ENCODE results near the gene GPC1.
A peak's percentile ranks its signal among the peaks of the same experiment; 100 is the strongest.
"Not testable (repeated sequence)": the region's sequence is repeated elsewhere in the genome, so short reads cannot be mapped to it uniquely, and the experiment has no call there.

GPC1 gene

DNA sequence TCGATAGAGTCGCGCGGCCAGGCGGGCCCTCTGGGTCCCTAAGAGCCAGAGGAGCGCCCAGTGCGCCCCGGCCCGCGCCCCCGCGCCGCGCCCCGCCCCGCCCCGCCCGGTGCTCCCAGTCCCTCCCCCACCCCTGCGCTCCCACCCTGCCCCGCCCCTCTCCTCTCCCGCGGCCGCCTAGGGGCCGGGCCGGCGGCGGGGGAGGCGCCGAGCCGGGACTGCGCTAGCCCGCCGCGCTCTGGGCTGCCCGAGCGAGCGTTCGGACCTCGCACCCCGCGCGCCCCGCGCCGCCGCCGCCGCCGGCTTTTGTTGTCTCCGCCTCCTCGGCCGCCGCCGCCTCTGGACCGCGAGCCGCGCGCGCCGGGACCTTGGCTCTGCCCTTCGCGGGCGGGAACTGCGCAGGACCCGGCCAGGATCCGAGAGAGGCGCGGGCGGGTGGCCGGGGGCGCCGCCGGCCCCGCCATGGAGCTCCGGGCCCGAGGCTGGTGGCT, at the start of gene GPC1:
Gene GPC1 (plus strand): TSS at position 207 of the 491 bp plus-strand sequence. CDS start 256 bp downstream, at position 463.
- no peak for DNase-seq (ENCODE audit: low read depth)

DNA sequence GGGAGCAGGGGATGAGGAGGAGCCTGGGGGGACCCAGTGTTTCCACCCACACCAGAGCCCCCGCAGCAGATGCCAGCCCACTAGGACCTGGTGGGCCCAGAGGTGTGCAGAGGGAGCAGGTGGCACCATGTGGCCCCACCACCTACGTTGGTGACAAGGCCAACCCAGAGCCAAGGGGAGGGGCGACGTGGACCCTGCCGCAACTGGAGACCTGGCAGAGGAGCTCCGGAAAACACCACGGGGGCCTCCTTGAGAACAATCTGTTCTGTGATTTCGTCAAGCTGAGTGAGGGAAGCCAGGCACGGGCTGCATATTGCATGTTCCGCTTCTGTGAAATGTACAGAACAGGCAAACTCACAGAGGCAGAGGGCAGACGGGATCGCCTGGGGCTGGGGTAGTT, 49.1 kb upstream of the GPC1 start:
- DNase-seq (ENCODE audit: low read depth), result no peak

GRCh38 chr2:240386743-240387142, 48.7 kb upstream of the GPC1 start:
- not testable (repeated sequence) for DNase-seq (ENCODE audit: low read depth)

GRCh38 chr2:240387325-240387668, 48.2 kb upstream of the GPC1 start:
- no peak for DNase-seq (ENCODE audit: low read depth)

DNA sequence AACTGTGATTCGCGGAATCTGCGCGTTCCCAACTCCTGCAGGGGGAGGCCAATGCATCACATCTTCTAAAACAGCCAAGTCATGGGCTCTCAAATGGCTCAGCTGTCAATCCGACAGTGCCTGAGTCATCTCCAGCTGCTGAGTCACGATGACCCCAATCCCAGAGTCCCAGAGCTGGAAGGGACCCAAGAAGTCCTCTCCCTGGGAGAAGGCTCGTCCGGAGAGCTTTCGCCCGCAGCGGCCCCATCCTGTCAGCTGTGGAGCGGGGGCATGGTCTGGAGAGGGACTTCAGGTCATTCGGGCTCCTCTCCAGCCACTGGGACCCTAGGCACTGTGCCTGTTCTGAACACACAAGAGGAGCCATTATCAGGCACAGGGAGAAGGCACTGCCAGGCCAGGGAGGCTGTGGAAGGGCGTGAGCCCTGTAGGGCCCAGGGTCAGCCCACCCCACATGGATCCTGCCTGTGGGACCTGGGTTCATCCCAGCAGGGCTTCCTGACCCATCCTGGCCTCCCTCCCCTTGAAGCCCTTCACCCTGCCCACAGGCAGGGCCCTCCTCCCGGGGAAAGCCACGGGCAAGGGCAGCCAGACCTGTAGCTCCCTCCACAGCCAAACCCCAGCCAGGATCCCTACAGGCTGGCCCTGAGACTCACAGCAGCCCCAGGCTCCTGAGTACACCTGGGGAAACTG, 47.6 kb upstream of the GPC1 start:
- DNase-seq (ENCODE audit: low read depth), result peak; percentile 84

DNA sequence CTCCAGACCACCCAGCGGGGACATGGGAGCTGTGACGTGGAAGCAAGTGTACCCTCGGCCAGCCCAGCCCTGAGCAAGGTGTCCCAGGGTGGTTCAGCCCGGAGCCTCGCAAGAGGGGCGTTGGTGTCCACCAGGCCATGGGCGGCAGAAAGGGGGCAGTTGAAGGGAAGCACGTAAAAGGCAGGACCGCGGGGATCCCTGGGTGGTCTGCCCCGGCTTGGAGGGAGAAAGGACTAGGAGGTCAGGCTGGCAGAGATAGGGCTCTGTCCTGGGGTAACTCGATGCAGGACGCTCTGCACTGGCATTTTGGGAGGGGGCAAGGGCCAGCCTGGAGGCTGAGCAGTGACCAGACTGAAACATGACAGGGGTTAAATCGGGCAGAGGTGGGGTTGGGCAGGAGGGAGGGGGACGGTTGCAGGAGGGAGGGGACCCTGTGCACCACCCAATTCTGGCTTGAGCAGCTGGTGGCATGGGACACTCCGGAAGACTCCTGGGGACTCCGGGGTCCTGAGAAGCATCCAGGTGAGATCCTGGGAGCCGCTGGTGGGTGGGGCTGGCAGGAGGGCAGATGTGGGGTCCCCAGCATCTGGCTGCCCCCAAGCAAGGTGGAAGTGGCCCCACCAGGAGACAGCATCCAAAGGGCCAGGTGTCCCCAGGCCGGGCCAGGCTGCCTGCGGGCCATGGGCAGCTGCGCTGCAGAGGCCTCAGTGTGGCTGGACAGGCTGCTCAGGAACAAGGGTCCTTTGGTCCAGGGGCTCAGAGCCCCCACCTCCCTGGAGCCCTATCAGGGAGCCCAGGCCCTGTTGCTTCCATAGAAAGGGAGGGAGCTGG, 46.8 kb upstream of the GPC1 start:
- no peak for DNase-seq (ENCODE audit: low read depth)

DNA sequence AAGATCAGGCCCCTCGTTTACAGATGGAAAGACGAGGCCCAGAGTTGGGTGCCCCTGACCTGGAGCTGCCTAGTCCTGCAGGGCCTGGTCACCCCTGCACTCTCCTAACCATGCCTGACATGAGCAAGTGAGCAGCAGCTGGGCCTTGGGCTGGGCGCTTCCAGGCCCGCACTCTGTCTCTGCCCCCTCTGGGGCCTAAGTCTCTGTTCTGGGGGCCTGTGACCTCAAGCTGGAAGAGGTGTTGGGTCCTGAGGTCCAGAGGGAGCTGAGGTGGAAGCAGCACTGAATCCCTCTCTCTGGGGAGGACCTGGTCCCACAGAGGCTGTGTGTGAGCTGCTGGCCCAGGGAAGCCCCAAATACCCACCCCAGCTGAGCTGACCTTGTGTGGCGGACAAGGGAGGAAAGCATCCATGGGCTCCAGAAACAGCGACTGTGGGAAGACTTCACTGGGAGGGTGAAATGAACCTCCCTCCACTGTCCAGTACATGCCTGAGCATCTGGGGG, 46.1 kb upstream of the GPC1 start:
- no peak for DNase-seq (ENCODE audit: low read depth)

DNA sequence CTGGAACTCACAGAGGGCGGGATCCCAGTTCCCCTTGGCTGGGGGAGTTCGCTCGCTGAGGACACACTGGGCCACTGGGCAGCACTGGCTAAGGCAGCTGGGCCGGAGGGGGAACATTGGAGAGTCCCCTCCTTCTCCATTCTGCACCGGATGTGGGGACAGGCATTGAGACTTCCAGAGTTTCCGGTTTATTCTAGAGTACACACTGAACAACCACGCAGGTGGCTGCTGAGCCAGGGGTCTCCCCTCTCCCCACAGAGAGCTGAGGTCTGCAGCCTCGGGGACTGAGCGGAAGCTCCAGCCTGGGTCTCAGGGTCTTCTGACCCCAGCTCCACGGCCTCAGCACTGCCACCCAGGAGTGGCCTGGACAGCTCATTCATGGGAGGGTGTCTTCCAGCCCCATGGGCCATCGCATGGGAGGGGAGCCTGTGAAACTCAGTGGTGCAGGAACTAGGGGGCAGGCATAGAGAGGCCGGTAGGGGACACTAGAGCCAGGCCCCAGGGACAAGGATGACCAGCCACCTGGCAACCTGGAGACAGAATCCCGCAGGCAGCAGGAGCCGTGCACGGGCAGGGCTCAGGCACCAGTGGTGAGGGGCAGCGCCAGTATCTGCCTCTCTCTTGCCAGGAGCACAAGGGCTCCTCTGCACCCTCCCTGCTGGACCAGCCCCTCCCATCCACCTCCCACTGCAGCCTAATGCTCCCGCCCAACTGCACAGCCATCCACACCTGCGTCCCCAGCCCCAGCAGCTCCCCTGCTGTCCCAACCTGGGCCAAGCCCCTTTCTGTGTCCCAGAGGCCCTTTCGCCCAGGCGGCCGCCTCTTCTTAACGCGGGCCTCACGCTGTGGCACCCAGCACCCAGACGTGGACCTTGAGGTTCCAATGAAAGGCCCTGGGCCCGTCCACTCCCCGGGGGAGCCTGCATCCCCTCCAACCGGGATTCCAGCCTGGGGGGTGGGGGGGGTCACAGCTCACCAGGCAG, 45.1 kb upstream of the GPC1 start:
- no peak for DNase-seq (ENCODE audit: low read depth)

- no peak for DNase-seq (ENCODE audit: low read depth)
These were observed 44.1 kb upstream of the GPC1 start for GRCh38 chr2:240391111-240392051.

DNA sequence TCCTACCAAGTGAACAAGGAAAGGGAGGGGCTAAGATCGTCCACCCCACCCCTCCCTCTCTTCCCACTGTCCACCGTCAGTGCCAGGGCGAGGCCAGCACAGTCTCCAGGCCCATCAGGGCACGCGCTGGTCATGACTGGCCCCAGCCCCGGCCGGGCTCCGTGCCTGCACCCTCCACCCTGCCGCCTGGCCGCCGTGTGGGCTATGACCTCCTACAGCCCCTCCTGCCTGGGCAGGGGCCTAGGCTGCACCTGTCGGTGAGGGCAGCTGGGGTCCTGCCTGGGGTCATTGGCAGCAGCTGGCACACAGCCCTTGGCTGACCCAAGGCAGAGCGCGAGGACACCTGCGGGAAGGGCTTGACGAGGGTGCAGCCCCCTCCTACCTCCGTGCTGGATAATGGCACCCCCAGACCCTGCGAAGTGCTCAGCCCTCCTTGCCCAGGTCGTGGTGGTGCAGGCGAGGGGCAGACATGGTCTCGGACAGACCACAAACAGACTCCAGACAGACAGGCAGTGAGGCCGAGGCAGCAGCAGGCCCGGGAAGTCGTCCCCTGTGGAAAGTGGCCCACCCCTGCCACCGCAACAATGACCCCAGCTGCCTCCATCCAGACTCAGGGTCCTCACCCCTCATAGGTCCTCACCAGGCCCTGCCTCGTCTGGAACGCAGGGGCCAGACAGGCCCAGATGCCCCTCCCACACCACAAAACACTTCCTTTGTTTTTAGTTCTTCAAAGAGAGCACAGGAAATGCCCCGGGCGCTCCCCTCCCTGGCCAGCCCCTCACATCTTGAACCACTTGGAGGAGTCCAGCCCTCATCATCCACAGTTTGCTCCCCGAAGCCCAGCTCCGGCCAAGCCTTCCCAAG, 43.1 kb upstream of the GPC1 start:
- DNase-seq (ENCODE audit: low read depth), result no peak

DNA sequence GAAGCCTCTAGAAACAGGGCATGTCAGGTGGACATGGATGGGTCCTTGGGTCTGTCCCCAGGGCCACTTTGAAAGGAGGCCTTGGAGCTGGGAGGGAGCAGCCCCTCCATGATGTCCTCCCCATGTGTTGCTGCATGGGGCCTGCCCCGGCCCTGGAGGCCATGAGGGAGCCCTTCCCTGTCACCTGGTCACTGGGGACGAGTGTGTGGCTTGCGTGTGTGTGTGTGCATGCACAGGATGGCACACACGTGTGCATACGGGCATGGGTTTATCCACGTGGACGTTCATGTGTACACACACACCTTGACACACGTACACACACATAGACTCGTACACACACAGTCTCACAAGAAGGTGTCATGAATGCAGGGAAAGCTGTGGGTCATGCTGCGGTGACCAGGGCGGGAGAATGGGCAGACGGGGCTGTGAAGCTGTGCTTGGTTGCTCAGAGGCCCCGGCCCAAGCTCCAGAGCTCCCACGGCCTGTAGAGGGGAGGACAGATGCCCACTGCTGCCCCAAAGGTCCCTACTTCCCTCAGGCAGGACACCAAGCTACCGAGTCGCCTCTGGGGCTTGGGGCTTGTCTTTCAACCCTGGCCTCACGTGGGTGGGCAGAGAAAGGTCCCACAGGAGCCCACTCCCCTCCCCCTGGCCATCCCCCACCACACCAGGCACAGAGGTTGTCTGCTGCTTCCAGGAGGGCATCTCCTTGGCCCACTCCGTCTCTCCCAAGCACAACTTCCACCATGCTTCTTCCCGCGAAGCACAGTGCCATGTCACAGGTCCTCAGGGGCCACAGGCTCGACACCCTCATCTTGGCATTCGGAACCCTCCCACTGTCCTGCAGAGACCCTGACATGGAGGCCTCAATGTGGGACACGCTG, 42.3 kb upstream of the GPC1 start:
- no peak for DNase-seq (ENCODE audit: low read depth)

GRCh38 chr2:240393831-240394410, 41.5 kb upstream of the GPC1 start:
- no peak for DNase-seq (ENCODE audit: low read depth)

- DNase-seq (ENCODE audit: low read depth), result no peak
These were observed 40.9 kb upstream of the GPC1 start for GRCh38 chr2:240394549-240394948.

- no peak for DNase-seq (ENCODE audit: low read depth)
These were observed 40.0 kb upstream of the GPC1 start for GRCh38 chr2:240395448-240395847.

DNA sequence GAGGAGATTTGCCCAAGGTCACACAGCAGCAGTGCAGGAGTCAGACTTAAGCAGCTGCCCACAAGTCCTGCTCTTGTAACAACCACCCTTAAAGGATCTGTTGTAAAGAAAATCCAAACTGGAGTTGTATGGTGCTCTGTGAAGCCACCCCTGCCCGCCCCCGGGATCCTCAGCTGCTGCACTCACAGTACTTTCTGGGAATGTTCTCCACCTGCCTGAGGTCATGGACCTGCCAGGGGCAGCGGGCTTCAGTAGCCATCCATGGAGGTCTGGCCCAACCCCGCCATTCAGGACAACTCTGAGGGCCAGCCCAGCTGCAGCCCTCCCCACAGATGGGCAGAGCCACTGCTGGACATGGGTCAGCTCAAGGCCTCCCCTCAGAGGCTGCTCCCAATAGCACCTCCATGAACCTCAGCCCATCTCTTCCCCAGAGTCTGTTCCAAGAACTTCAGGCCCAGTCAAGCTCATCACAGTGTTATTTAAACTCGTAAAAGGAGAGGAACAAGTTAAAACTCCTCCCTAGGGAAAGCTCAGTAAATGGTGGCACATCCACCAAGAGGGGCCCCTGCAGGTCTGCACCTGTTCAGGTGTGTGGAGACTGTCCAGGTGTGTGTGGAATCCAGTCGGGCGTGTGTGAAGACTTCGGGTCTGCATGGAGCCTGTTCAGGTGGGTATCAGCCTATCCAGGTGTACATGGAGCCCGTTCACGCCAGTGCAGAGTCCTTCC, 39.4 kb upstream of the GPC1 start:
- DNase-seq (ENCODE audit: low read depth), result no peak

GRCh38 chr2:240396623-240397541, 38.6 kb upstream of the GPC1 start:
- no peak for DNase-seq (ENCODE audit: low read depth)

DNA sequence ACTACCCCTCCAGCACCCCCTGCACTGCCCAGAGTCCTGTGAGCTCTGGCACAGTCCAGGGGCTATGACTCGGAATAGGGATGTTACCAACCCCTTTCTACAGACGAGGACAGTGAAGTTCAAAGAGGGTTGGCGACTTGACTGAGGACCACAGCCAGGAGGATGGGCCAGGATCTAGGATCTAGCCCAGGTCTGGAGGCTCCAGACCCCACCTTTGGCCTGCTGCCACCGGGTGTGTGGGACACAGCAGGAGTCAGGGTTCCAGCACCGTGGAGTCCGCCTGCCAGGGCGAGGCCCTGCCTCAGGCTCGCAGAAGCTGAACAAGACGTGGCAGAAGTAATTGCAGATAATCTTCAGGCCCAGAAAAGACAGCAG, 37.9 kb upstream of the GPC1 start:
- no peak for DNase-seq (ENCODE audit: low read depth)

Measured in GM04503 (cell line).